ENCODE data around the gene FGG. TPM values are rescaled to one million over a fixed set of nuclear protein-coding genes. Genes with fewer than 3 reads are reported as not detected.

The FGG gene
- total RNA-seq, 2 experiments from 2014 or later: not detected

DNA sequence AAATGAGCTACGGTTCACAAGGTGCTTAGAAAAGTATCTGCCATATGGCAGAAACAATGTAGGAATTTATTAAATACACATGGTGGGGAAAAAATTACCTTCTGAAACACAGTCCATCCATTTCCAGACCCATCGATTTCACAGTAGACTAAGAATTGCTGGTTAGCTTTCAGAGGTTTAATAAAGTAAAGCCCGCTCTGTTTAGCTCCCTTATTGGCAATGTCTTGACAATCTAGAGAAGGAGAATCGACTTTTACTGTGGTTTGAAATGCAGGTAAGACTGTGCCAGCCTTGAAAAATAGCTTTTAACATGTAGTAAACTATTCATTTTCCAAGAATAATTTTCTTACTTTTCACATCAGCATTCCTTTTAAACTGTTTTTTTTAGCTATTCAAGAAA is 2.9 kb downstream of the FGG start:
- H3K4me3 ChIP-seq (ENCODE audit: low read depth, low read length, poor library complexity, severe bottlenecking): no peak overlapping the region
- H4K20me1 ChIP-seq (ENCODE audit: insufficient read depth, low read length): no peaks in the 10 kb centered on the region
- H2AFZ ChIP-seq (ENCODE audit: low read length): no peak overlapping the region
- CTCF ChIA-PET (ENCODE audit: unreplicated experiment): no interaction called here
- TF ChIP-seq, protein P1, sequence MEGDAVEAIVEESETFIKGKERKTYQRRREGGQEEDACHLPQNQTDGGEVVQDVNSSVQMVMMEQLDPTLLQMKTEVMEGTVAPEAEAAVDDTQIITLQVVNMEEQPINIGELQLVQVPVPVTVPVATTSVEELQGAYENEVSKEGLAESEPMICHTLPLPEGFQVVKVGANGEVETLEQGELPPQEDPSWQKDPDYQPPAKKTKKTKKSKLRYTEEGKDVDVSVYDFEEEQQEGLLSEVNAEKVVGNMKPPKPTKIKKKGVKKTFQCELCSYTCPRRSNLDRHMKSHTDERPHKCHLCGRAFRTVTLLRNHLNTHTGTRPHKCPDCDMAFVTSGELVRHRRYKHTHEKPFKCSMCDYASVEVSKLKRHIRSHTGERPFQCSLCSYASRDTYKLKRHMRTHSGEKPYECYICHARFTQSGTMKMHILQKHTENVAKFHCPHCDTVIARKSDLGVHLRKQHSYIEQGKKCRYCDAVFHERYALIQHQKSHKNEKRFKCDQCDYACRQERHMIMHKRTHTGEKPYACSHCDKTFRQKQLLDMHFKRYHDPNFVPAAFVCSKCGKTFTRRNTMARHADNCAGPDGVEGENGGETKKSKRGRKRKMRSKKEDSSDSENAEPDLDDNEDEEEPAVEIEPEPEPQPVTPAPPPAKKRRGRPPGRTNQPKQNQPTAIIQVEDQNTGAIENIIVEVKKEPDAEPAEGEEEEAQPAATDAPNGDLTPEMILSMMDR (conservative IDR thresholded peaks at IDR 0.05; ENCODE audit: low read length): no peak
- TF ChIP-seq EZH2phosphoT487 (IDR thresholded peaks at IDR 0.05; ENCODE audit: borderline replicate concordance, low read depth, low read length): no peak
- no peaks in the 10 kb centered on the region for H3K79me2 ChIP-seq (ENCODE audit: insufficient read depth, low read depth, low read length)
- BruUV-seq (replicated peaks): no TSS peak
- no peaks in the 10 kb centered on the region for H3K9me3 ChIP-seq (ENCODE audit: low read length)
- no peak for DNase-seq (ENCODE audit: low spot score)
- POLR2A ChIA-PET: interaction anchor here (0.5 to 1.9 kb wide), 3 partner anchors 14 to 1163 kb away, joined by 3 to 6 read pairs (median 4); no protein-coding TSS in a partner anchor
- no peaks in the 10 kb centered on the region for H3K9me2 ChIP-seq (ENCODE audit: insufficient read depth, low read length)
- no peak overlapping the region for H3K4me2 ChIP-seq (ENCODE audit: low read length)
- no peaks in the 10 kb centered on the region for H3K36me3 ChIP-seq (ENCODE audit: insufficient read depth, low read length)
- no peak overlapping the region for H3K27ac ChIP-seq (ENCODE audit: low read depth, low read length, poor library complexity, severe bottlenecking)
- no peaks in the 10 kb centered on the region for H3K4me1 ChIP-seq (ENCODE audit: insufficient read depth, low read length, poor library complexity, severe bottlenecking)
- intact Hi-C loops (cut with micrococcal nuclease; ENCODE audit: unreplicated experiment): no loop called here

DNA sequence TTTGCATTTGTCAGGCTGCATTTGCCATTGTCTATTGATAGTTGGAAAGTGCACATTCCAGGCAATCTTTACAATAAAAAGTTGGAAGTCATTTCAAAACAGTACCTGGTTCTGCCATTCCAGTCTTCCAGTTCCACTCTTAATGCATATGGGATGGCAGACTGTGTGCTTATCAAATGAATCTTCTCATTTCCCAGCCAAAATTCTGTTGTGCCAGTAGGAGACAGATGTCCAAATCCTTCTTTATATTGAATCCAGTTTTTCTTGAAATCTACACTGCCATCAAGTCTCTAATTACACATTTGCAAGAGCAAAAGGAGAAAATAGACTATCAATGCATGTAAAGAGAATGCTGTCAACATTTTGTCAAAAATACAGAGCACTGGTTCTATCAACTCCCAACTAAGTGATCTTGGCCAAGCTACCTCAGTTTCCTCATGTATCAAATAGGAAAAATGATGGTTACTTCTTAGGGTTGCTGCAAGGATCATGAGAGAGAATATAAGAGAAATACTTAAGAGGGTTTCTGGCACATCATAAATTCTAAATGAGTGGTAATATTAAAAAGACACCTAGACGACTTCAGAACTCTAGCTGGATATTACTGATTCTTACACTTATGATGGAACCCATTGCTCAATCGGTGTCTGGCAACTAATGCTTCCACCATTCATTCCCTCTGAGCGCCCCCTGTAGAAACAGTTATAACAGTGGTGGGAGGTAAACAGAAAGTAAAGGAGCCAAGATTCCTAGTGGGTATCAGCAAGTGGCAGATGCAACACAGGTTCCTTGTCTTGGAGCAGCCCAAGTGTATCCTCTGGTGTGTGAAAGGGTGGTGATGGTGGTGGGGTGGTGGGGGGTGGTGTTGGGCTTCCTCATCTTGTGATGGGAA is 3.8 kb downstream of the FGG start:
- Histone ChIP-seq H3K9me3 (ENCODE audit: low read length) (no peaks in the 10 kb centered on the region), H3K9me2 (ENCODE audit: insufficient read depth, low read length) (no peaks in the 10 kb centered on the region), H3K27ac (ENCODE audit: low read depth, low read length, poor library complexity, severe bottlenecking) (no peak overlapping the region), H3K4me2 (ENCODE audit: low read length) (no peak overlapping the region), H3K79me2 (ENCODE audit: insufficient read depth, low read depth, low read length) (no peaks in the 10 kb centered on the region), H2AFZ (ENCODE audit: low read length) (no peak overlapping the region), H4K20me1 (ENCODE audit: insufficient read depth, low read length) (no peaks in the 10 kb centered on the region), H3K36me3 (ENCODE audit: insufficient read depth, low read length) (no peaks in the 10 kb centered on the region), H3K4me1 (ENCODE audit: insufficient read depth, low read length, poor library complexity, severe bottlenecking) (no peaks in the 10 kb centered on the region), H3K4me3 (ENCODE audit: low read depth, low read length, poor library complexity, severe bottlenecking) (no peak overlapping the region)
- ChIA-PET CTCF (ENCODE audit: unreplicated experiment) (no interaction called here), POLR2A (interaction anchor here (0.5 to 1.7 kb wide), 4 partner anchors 10 to 1164 kb away, joined by 3 to 7 read pairs (median 4); no protein-coding TSS in a partner anchor)
- no peak for DNase-seq (ENCODE audit: low spot score)
- no peak for TF ChIP-seq EZH2phosphoT487 (IDR thresholded peaks at IDR 0.05; ENCODE audit: borderline replicate concordance, low read depth, low read length)
- TF ChIP-seq, protein P1 (conservative IDR thresholded peaks at IDR 0.05; ENCODE audit: low read length): no peak
- intact Hi-C loops (cut with micrococcal nuclease; ENCODE audit: unreplicated experiment): no loop called here
- no TSS peak for BruUV-seq (replicated peaks)

All from OCI-LY7 (cell line).